Right lung (tissue), 5 donors: Measurements from ENCODE around the gene HUNK. TPM values are rescaled to one million over a fixed set of nuclear protein-coding genes. Genes with fewer than 3 reads are reported as not detected.
A peak's percentile ranks its signal among the peaks of the same experiment; 100 is the strongest.

Experiments used
- DNase-seq, 2 donors: peaks; one replicate each; pipeline ENCODE4 v3.0.0-alpha.2; 2013
- polyA plus RNA-seq, 5 donors: library from polyadenylated mRNA; unstranded; fragments of 120-200 nt; gene quantifications; one replicate each; pipeline versions ENCODE4 v1.2.1 to v1.2.3, GENCODE V29; 2013; ENCODE audit warnings: inconsistent platforms in 1 of 5, low replicate concordance in 1 of 5; ENCODE audit not compliant: insufficient read length in 5 of 5, insufficient read depth in 1 of 5

HUNK gene
- polyA plus RNA-seq, 5 donors = 4.9 to 8.7 (median 7.3) TPM

- DNase-seq = peak; percentile 25 to 36
Measured at GRCh38 chr21:31993826-31994825, 121.3 kb downstream of the HUNK start.

- DNase-seq = no peak
Measured at GRCh38 chr21:31997191-31997590, 124.4 kb downstream of the HUNK start.

GRCh38 chr21:31999810-32000468, 127.1 kb downstream of the HUNK start:
- DNase-seq = no peak

GRCh38 chr21:32001390-32001789, 128.6 kb downstream of the HUNK start:
- DNase-seq = no peak

- no peak for DNase-seq
Measured at GRCh38 chr21:32003411-32003810, 130.6 kb downstream of the HUNK start.

GRCh38 chr21:32004291-32004690, 131.5 kb downstream of the HUNK start:
- DNase-seq = no peak

- no peak for DNase-seq
Measured at GRCh38 chr21:32007456-32007855, 134.6 kb downstream of the HUNK start.

- no peak for DNase-seq
Measured at GRCh38 chr21:32008714-32009113, 135.9 kb downstream of the HUNK start.

- no peak for DNase-seq
Measured at GRCh38 chr21:32009263-32009662, 136.4 kb downstream of the HUNK start.

- DNase-seq = peak; percentile 64 to 65
Measured at GRCh38 chr21:32015461-32016139, 142.8 kb downstream of the HUNK start.

GRCh38 chr21:32018381-32018780, 145.6 kb downstream of the HUNK start:
- DNase-seq = no peak

GRCh38 chr21:32020564-32020963, 147.7 kb downstream of the HUNK start:
- DNase-seq = no peak

- DNase-seq = no peak
Measured at GRCh38 chr21:32021319-32021994, 148.6 kb downstream of the HUNK start.

- DNase-seq = no peak
Measured at GRCh38 chr21:32022146-32022545, 149.3 kb downstream of the HUNK start.

- no peak for DNase-seq
Measured at GRCh38 chr21:32030146-32030652, 157.4 kb downstream of the HUNK start.

GRCh38 chr21:32034850-32035249, 162.0 kb downstream of the HUNK start:
- no peak for DNase-seq

- no peak for DNase-seq
Measured at GRCh38 chr21:32035617-32036016, 162.8 kb downstream of the HUNK start.

GRCh38 chr21:32036756-32037155, 163.9 kb downstream of the HUNK start:
- DNase-seq = no peak

GRCh38 chr21:32038751-32039150, 165.9 kb downstream of the HUNK start:
- peak in 1 of 2 donors; percentile 24 for DNase-seq

GRCh38 chr21:32043458-32043857, 170.6 kb downstream of the HUNK start:
- DNase-seq = no peak
